ENCODE measurements around the gene MED12.
A peak's percentile ranks its signal among the peaks of the same experiment; 100 is the strongest.

Gene MED12
- total RNA-seq, result 122 to 136 reads per million in 2 donors

DNA sequence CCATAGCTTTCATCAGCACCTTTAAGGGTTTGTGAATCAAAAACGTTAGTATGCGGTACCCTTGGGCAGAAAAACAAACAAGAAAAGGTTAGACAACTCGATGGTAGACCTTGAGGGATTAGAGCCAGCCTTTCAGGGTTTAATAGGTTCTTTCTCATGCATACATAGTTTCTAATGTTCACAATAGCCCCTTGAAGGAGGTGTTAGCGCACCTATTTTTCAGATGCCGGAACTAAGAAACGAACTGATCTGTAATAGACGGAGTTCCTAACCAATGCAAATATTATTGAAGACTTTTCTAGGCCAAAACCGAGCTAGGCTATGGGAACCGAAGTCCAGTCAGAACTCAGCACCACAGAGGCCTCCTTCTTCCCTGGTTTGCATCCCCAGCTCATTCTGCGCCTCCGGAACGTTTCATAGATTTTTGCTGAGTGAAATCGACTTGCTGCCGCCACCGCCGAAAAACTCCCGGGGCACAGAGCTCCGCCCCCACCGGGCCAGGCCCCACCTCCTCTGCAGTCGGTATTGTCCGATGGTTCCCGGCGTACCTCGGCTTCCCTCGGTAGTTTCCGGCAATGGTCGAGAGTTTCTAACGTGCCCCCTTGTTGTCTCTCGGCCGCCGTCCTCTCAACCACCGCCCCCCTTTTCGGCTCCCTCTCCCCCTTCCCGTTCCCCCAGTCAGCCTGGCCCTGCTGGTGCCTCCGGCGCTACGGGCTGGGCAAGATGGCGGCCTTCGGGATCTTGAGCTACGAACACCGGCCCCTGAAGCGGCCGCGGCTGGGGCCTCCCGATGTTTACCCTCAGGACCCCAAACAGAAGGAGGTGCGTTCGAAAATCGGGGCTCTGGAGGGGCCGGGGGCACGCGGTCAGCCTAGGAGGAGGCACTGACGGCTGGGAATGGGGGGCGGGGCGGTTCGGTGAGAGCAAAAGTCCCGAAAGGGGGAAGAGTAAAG lies at the start of gene MED12:
Gene MED12 (plus strand): TSS at position 565 of the 953 bp plus-strand sequence. CDS start 159 bp downstream, at position 724.
- peak; percentile 61 for DNase-seq

- DNase-seq, result no peak
Measured at GRCh38 chrX:71070531-71070930, 47.9 kb upstream of the MED12 start.

DNA sequence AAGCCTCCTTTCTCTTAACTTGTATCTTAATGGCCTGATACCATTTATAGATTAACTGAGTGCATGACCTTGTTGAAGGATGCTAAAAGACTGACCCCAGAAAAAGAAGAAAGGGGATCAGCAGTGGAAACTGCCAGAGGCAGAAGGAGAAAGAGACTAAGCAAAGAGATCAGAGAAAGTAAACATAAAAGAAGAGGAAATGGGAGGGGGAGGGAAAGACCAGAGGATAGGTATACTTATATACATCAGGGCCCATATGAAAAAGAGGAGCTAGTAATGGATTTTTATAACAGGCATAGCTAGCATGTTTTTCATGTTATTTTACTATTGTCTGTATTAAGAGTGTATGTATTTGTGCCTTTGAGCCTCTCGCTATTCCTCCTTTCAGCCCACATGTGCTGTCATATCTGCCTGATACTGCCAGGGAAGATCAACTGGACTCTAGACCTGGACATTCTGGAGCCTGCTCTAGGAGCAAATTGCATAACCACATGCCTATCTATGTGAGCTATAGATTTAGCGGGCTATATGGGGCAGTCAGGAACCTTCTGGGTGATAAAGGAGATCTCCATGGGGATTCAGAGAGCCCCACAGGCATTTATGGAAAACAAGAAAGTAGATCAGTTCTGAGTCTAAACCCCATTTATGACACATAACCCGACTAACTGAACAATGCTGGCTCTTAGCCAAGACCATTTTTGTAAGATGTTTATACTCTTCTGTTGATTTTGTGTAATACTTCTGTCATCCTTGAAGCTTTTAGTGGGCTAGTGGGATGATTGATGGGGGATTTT lies 36.9 kb upstream of the MED12 start:
- DNase-seq, result no peak

DNA sequence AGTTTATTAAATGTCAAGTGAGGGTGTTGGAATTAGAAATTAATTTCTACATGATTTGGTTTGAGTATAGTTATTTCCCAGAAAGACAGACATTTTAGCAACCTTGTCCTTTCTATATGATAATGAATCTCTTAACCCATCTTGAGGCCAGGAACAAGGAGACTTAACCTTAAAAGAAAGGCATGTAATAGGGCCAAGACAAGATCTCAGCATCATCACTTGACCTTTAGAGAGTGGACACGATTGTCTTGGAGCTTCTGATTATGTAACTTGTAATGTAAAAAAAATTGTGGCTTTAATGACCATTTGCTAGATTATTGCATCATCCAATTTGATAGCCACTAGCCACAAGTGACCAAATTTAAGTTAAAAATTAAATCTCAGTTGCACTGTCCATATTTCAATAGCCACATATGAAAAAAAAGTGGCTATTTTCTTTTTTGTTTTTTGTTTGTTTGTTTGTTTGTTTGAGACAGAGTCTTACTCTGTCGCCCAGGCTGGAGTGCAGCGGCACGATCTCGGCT lies 36.2 kb upstream of the MED12 start:
- DNase-seq, result no peak

GRCh38 chrX:71082822-71083221 lies 35.6 kb upstream of the MED12 start:
- DNase-seq, result no peak

DNA sequence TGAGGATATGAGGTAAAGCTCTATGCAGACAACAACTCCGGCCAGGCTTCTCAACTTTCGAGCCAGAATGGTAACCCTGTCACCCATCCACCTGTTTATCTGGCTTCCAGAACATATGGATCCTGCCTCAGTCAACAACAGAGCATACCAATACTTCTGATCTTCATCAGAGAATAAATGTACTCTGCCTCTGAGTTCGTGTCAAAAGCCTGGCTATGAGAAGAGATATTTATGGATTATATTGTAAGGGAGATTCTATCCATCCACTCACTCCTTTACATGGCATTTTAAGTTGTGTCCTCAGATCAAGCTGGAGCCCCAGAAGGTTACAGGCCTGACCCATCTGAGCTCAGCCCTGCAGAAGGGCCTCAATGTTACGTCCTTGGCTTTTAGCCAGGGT lies 32.5 kb upstream of the MED12 start:
- DNase-seq, result no peak

- no peak for DNase-seq
Measured at GRCh38 chrX:71091263-71091662, 27.1 kb upstream of the MED12 start.

DNA sequence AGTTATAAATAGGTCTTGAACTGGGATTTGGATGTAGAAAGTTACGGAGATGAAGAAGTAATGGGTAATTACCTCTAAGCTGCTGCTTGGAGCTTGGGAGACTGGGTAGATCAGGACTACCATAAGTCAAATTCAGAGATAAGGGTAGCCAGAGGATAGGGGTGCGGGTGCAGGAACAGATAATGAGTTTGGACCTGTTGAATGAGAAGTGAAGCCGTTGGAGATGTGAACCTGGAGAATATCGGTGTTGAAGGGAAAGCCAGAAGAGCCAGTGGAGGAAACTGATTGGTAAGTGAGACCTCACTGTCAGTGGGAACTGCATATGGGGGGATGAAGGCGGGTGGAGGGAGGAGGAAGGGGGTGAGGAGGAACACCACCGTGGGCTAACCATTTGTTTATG lies 23.4 kb upstream of the MED12 start:
- DNase-seq, result no peak

DNA sequence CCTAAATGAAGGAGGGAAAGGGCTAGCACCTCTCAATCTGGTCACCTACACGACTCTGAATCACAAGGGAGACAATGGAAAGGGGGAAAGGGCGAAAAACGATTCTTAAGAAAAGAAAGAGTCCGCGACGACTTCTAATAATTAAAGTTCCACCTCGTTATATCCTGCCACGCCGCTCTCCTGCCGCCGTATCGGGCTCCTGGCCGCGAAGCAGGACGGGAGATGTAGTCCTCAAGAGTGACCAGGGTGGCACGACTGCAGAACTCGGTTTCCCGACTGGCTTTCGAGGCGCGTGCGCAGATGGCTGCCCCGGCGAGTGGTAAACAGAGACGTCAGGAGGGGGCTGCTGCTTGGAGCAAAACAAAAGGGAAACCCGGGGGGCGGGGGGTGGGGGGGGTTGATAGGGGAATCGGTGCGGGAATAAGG lies 22.8 kb upstream of the MED12 start, which contains the start of gene FOXO4:
Gene FOXO4 (plus strand): TSS at position 297 of the 426 bp plus-strand sequence. CDS start 678 bp downstream, outside the sequence.
- DNase-seq, result peak; percentile 84

- DNase-seq, result peak; percentile 17
Measured at GRCh38 chrX:71095981-71096759, 22.2 kb upstream of the MED12 start.

DNA sequence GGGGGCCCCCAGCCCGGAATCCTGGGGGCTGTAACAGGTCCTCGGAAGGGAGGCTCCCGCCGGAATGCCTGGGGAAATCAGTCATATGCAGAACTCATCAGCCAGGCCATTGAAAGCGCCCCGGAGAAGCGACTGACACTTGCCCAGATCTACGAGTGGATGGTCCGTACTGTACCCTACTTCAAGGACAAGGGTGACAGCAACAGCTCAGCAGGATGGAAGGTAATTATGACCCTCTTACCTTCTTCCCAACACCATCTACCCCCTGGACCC lies 21.7 kb upstream of the MED12 start:
- DNase-seq, result no peak

GRCh38 chrX:71098302-71098701 lies 20.1 kb upstream of the MED12 start:
- no peak for DNase-seq

DNA sequence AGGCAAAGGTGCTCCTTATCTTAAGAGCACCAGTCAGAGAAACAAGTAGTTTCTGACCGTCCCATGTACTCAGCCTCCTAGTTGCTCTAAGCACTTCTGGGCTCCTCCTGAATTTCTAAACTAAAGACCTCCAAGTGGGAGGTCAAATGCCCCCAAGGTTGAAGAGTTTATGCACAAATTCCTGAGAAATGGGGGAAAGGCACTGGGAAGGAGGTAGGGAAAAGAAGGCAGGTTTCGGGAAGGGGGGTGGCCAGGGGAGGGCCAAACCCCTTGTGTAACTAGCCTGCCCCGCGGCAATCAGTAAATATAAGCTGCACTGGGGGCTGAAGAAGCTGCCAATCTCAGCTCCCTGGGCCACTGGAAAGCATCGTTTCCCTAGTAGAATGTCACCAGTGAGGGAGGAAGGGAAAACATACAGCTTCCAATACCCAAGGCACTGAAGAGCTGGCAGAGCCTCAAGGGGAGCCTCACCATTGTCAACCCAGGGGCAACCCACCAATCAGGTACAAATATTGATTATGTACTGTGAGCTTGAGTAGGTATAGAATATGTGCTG lies 19.4 kb upstream of the MED12 start:
- no peak for DNase-seq

DNA sequence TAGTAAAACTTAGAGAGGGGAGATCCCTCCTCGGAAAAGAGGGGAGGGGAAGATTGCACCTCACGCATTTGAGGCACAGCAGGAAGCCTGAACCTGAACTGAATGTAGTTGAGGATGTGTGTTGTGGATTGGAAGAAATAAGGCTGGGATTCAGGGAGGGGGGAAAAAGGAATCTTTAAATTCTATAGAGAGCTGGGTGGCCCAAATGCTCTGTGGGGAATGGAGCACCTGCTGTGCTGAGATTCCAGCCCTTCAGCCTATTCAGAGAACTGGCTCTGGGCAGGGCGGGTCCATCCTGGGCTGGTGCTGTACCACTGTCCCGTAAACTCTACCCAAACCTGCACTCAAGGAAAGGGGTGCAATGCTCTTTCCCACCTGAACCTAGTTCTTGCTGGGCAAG lies 18.7 kb upstream of the MED12 start:
- no peak for DNase-seq

DNA sequence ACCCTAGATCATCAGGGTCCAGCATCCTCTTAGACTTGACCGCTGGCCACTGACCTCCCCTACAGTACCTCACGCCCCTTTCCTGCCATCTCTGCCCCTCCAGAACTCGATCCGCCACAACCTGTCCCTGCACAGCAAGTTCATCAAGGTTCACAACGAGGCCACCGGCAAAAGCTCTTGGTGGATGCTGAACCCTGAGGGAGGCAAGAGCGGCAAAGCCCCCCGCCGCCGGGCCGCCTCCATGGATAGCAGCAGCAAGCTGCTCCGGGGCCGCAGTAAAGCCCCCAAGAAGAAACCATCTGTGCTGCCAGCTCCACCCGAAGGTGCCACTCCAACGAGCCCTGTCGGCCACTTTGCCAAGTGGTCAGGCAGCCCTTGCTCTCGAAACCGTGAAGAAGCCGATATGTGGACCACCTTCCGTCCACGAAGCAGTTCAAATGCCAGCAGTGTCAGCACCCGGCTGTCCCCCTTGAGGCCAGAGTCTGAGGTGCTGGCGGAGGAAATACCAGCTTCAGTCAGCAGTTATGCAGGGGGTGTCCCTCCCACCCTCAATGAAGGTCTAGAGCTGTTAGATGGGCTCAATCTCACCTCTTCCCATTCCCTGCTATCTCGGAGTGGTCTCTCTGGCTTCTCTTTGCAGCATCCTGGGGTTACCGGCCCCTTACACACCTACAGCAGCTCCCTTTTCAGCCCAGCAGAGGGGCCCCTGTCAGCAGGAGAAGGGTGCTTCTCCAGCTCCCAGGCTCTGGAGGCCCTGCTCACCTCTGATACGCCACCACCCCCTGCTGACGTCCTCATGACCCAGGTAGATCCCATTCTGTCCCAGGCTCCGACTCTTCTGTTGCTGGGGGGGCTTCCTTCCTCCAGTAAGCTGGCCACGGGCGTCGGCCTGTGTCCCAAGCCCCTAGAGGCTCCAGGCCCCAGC lies 17.6 kb upstream of the MED12 start:
- DNase-seq, result no peak

DNA sequence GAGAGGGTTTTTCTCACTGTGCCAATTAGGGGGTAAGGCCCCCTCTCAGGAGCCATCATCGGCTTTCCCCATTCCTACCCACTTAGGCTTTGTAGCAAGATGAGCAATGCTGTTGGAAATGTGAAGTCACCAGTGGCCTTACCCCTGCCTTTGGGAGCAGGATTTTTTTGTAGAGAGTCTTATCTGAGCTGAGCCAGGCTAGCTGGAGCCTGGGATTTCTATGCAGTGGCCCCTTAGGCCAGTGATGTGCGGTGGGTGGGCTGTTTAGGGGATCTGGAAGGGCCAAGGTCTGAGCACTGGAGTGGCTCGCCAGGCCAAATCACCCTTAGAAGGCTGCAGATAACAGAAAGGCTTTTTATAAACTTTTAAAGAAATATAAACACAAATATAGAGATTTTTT lies 16.1 kb upstream of the MED12 start:
- no peak for DNase-seq

DNA sequence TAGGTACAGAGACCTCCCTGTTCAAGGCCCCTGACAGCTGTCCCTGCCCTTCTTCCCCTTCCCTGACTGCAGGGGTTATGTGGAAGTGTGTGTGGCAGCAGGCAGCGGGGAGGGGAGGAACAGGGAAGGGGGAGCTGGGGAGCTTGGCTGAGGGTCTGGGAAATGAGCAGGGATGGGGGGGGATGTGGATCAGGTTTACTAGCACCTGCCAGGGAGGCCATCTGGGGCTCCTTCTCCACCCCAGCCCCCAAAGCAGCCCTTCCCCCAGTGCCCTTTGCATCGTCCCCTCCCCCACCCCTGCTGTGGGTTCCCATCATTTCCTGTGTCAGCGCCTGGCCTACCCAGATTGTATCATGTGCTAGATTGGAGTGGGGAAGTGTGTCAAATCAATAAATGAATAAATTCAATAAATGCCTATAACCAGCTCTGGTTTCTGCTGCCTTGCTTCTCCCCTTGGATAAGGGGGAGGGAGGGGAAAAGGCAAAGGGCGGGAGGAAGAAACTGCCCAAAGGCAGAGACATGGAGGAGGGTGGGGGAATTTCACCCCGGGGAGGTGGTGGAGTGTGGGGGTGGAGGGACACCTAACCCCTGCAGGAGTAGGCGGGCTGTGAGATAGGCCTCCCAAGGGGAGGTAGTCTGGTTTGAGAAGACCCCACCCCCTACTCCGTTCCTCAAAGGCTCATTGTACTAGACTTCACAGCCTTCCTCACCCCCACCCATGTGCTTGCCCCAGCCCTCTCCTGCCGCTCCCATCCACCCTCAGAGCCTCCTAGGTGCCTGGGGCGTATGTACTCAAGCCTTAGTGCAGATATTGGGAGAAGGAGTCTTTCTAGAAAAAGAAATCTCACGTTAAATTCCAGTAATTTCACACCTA lies 15.0 kb upstream of the MED12 start:
- DNase-seq, result peak; percentile 9

- DNase-seq, result no peak
Measured at GRCh38 chrX:71105628-71106027, 12.8 kb upstream of the MED12 start.

- DNase-seq, result no peak
Measured at GRCh38 chrX:71106427-71106826, 12.0 kb upstream of the MED12 start, which contains the start of gene CXorf65. CXorf65 (minus strand) TSS chrX:71106740; CDS start chrX:71106556, 184 bp downstream.

- no peak for DNase-seq
Measured at GRCh38 chrX:71107245-71107644, 11.2 kb upstream of the MED12 start.
